ENCODE data around the gene NUBP2.

The NUBP2 gene

DNA sequence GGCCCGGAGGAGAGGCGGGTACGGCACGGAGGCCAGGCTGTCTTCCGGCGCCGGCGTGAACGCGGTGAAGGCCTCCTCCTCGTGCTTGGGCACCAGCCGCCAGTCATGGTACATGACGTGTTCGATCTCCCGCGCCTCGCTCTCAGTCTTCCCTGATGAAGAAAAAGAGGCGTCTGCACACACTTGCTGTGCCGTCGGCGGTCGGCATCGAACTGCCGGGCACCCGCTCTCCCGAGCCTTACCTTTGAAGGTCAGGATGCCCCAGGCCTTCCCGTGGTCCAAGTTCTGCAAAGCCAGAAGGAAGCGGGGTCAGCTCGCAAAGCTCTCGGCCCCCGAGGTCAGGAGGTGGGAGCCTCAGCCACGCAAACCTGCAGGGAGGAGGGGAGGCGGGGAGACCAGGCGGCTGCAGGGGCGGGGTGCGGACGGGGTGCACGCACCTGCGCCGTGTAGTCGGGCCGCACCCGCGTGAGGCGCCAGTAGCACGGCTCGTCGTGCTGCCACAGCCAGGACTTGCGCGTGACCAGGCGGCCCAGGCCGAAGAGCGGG, 10.3 kb upstream of the NUBP2 start, which contains the start of gene EME2:
Gene EME2, plus strand, starts transcription at position 449 of the 546 bp plus-strand sequence. CDS start 418 bp downstream, outside the sequence.
- peak in 1 of 3 experiments; percentile 58 for DNase-seq (ENCODE audit: low read depth in 3 of 3)

DNA sequence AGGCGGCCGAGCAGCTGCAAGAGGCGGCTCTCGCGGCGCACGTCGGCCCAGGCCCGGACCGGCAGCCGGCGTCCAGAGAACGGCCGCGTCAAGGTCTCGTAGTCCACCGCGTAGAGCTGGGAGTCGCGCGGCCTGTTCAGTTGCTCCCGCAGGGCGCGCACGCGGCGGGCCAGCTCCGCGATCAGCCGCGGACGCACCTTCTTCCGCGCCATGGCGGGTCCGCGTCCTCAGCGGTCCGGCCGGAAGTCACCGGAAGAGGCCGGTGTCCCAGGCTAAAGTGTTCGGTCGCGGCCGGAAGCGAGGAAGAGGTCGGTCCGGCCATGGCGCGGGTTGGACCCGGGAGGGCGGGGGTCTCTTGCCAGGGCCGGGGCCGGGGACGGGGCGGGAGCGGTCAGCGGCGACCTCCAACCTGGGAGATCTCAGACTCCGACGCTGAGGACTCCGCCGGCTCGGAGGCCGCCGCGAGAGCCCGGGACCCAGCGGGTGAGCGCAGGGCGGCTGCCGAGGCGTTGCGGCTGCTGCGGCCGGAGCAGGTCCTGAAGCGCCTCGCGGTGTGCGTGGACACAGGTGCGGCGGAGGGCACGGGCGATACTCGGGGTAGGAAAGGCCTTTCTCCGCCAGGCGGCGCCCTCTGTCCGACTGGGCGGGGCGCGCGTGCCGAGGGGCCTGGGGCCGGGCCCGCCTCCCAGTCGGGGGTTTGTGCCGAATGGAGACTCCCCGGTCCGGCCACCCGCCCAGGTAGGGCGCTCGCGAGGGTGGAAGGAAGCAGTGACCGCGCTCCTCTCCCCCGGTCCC, 9.7 kb upstream of the NUBP2 start, which contains the start of gene MRPS34:
Gene MRPS34, minus strand, starts transcription at position 227 of the 795 bp plus-strand sequence. Its CDS starts 15 bp downstream, at position 212.
- peak; percentile 66 to 80 (median 68) for DNase-seq (ENCODE audit: low read depth in 3 of 3)

DNA sequence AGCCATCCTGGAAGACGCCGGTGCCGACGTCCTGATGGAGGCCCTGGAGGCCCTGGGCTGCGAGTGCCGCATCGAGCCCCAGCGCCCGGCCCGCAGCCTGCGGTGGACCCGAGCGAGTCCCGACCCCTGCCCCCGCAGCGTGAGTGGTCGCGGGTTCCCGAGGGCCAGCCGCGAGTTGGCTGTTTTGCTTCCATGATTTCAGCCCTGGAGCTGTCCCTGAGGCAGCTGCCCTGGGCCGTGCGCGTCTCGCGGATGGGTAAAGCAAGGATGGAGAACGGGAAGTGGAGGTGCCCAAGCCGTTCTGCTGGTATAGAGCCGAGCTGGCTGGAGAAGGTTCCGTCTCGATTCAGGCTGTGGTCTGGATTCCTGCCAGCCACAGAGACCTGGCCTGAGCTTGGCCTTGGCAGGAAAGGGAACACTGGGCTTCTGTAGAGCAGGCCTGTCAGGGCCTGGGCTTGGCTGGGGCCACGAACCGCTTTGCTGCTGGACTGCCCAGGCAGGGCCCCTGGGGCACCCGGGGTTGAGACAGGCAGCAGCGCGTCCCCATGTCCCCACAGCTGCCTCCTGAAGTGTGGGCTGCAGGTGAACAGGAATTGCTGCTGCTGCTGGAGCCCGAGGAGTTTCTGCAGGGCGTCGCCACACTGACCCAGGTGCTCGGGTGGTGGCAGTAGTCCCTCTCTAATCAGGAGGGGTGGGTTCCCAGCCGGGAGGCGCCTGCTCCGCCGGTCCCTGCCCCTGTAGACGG, 8.9 kb upstream of the NUBP2 start:
- DNase-seq (ENCODE audit: low read depth in 3 of 3), result no peak

DNA sequence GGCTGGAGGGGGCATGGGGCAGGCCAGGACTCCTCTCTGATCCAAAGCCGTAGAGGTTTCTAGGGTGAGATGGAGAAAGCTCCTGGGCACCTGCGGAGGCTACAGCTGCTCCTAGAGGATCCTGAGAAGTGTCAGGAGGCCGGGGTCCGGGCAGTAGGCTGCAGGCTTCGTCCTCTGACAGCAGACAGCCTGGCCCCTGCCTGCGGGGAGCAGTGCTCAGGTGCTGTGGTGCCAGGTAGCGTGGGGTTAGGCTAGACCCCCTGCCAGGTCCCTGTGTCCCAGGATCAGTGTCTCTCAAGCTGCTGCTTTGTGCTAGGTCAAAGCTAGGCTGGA, 8.3 kb upstream of the NUBP2 start:
- DNase-seq (ENCODE audit: low read depth in 3 of 3), result no peak

DNA sequence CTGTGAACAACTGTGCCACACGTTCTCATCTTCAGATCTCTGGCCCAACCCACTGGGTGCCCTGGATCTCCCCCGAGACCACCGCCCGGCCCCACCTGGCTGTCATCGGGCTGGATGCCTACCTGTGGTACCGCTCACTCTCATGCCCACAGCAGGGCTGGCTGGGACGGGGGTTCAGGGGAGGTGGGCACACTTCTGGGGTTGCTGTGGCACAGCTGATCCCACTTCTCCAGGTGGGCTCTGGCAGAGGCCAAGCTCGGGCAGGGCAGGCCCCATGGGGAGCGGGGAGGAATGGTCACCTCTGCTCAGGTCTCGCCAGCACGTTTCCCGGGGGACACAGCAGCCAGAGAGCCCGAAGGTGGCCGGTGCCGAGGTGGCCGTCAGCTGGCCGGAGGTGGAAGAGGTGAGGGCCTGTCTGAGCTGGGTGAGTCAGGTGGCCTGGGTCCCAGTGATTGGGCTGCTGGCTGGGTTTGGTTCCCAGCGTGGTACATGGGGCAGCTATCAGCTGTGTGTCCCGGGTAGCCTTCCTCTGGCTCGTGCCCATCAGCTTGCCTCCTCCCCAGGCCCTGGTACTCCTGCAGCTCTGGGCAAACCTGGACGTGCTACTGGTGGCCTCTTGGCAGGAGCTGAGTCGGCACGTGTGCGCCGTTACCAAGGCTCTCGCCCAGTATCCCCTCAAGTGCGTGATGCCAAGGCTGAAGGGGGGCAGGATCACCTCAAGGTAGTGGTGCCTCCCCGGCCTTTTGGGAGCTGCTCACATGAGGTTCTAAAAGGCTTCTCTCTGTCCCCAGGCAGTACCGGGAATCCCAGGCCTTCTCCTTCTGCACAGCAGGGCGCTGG, 7.5 kb upstream of the NUBP2 start:
- DNase-seq (ENCODE audit: low read depth in 3 of 3), result no peak

DNA sequence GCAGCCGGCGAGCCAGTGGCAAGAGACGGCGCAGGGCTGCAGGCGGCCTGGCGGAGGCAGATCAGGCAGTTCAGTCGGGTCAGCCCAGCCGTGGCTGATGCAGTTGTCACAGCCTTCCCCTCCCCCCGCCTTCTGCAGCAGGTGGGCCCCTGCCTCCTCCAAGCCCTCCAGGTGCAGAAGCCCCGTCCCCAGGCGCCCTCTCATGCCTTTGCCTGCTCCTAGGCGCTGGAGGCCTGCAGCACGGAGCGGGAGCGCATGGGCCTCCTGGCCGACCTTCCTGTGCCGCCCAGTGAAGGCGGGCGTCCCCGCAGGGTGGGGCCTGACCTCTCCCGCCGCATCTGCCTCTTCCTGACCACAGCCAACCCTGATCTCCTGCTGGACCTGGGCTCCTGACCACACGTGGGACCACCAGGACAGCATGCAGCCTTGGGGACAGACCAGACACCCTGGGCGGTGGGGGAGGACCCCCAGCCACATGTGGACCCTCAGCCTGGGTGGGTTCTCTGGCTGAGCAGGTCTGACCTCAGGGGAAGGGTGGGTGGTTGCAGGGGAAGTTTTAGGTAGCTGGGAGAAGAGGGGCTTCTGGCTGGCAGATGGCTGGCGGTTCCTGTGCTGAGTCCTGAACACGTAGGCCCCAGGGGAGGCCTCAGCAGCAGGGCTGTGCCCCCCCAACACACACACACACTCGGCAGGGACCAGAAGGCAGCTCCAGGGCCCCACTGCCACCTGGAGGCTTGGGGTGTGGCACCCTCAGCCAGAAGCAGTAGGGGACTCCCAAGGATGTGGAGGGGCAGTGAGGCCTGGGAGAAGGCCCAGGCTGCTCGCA, 6.7 kb upstream of the NUBP2 start:
- no peak for DNase-seq (ENCODE audit: low read depth in 3 of 3)

DNA sequence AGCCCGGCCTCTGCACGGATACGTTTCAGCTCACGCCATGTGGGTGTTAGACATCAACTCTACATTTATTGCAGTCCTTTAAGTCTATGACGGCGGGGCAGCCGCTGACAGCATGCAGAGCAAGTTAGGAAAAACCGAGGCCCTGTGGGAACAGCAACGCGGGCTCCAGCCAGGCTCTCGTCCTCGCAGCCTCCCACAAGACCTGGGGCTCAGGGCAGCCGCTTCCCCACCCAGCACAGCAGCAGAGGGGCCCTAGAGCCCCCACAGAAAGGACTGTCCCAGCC, 6.1 kb upstream of the NUBP2 start:
- no peak for DNase-seq (ENCODE audit: low read depth in 3 of 3)

DNA sequence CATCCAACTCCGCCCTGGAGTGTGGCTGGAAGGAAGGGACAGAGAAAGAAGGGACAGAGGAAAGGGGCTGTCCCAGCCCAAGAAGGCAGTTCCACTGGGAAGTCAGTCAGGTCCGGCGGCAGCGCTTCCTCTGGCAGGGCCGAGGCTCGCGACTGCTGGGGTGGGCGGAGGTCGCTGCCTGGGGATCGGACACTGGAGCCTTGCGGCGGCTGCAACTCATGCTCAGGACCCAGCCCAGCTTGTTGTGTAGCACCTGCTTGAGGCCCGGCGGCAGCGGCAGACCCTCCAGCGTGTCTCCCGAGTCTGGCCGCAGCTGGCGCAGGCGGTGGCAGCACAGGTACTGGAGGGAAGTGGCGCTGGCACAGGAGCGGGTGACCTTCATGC, 5.8 kb upstream of the NUBP2 start:
- no peak for DNase-seq (ENCODE audit: low read depth in 3 of 3)

DNA sequence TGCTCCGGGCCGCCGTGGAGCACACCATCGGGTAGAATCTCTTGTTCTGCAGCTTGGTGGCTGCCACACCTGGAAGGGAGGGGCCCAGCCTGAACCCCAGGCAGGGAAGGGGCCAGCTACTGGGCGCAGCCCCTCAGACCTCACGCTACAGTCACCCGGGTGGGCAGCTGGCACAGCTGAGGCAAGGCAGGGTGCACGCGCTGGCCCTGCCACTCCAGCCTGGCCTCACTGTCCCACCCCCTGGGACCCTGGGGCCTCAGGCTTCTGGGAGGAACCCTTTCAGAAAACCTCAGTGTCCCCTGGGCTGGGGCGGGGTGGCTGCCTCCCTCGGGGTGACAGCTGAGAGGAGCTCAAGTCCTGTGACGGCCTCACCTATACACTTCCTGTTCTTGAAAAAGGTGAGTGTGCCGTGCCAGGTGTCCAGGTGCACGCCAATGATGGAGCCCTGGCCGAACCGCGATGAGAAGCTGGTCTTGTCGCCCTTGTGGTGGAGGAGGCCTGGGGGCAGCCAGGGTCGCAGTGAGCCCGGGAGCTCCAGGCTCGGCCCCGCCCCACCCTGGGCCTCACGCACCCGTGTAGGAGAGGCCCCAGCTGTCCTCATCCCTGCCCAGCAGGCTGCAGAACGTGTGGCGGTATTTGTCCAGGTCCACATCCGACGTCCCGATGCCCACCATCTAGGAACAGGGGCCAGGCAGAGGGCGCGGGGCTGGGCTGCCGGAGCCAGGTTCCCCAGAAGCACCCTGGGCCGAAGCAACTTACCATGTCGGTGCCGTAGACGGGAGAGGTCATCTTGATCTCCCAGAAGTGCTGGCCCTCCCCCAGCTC, 5.2 kb upstream of the NUBP2 start:
- no peak for DNase-seq (ENCODE audit: low read depth in 3 of 3)

DNA sequence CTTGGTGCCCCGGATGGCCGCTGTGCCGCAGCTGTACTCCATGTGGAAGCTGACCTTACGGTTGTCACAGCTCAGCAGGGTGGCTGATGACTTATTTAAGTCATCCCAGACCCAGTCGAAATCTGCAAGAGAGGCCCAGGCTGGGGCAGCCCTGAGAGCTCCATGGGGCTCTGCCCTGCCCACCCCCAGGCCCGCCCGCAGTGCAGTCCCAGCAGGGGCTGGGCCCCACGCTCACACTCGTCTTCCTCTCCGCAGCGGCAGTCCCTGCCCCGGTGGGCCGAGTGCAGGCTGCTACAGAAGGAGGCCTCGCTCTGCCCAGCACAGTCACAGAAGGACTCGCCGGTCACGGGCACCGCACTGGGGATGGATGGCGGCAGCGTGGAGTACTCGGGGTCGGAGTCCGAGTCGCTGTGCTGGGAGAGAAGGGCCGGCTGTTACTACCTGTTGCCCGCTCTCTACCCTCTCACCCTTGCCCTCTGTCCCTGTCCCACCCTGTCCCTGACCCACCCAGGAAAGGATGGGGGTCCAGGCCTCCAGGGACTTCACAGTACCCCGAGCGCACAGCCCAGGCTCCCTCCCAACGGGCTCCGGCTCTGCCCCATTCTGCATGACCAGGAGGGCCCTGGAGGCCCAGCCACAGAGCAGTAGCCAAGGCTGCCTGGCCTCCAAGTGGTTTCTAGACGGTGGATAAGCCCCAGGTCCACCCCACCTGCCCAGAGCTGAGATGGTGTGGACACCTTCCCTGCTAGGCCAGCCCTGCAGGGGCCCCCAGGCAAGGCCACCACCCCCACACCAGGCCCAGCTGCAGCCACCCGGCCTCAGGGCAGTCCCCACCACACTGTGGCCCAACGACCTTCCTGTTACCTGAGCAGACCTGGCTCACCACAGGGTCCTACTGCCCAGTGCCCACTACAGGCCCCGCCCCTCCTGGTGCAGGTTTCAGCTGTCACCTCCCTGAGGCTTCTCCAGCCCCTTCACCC, 4.3 kb upstream of the NUBP2 start:
- no peak for DNase-seq (ENCODE audit: low read depth in 3 of 3)

DNA sequence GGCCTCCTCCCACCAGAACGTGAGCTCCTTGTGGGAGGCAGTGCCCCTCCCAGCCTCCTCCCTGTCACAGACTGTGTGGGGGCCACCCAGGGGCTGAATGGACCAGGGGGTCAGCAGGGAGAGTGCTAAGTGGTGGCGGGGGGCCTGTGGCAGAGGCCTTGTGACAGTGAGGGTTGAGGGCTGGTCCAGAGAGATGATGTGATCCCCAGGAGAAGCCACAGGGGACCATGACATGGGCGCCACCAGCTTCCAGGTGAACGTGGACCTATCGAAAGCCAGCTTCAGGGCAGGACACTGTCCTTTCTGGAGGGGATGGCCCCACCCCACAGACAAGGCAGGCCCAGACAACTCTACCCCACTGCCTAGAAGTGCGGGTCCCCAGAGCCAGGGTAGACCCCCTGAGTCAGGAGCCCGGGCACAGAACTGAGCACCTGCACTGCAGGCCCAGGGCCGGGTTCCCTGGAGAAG, 3.5 kb upstream of the NUBP2 start:
- no peak for DNase-seq (ENCODE audit: low read depth in 3 of 3)

DNA sequence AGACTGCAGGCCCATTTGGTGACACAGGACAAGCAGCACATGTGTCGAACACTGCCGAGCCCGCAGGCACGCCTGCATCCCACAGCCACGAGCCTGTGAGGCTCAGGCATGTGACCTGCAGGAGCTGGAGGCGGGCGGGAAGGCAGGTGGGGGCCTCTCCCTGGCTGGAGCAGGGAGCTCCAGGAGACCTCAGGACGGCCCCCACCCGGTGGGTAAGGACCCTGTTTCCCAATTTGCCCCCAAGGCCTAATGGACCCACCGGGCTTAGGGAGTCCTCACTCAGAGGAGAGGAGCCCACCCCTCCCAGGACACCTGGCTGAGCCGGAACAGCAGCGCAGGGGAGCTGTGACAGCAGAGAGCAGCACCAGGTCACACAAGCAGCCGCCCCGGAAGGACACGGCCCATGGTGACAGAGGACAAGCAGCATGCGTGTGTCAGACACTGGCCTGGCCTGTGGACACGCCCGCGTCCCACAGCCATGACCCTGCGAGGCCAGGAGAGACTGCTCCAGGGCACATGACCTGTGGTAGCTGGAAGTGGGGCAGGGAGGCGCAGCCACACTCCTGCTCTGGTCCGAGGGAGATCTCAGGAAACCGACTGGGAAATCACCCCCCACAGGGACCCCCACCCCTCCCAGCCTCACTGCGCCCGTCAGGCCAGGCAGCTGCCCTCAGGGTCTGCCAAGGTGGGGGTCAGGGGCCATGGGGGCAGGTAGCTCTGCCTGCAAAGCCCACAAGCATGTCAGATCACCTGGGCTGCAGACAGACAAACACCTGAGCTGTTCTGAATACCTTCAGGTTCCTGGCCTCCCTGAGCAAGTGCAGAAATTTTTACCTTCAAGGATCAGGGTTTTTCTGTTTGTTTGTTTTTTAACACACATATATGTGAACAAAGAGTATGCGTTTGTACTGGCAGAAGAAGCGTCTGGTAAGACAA, 2.8 kb upstream of the NUBP2 start:
- no peak for DNase-seq (ENCODE audit: low read depth in 3 of 3)

DNA sequence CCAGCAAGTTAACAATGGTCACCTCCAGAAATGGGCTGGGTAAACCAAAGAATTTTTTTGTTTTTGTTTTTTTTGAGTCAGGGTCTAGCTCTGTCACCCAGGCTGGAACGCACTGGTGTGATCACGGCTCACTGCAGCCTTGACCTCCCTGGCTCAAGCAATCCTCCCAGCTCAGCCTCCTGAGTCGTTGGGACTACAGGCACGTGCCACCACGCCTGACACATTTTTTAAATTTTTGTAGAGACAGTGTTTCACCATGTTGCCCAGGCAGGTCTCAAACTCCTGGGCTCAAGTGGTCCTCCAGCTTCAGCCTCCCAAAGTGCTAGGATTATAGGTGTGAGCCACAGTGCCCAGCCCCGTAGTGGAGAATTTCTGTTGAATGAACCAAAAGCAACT, 2.1 kb upstream of the NUBP2 start:
- no peak for DNase-seq (ENCODE audit: low read depth in 3 of 3)

DNA sequence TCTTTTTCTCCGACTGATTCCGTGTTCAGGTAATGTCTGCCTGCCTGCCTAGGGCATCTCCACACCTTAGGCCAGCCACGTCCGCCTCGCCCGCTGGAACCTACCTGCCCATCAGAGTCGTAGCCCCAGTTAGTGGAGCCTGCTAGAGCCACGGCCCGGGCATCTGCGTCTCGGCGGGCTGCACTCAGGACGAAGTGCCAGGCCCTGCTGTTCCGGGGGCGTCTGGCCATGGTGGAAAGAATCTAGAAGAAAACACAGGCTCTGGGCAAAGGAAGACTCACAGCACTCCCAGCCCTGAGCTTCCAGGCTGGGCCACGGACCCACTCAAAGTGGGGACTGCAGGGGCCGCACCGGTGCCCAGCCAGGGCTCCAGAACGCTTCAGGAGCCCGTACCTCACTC, 1.5 kb upstream of the NUBP2 start:
- DNase-seq (ENCODE audit: low read depth in 3 of 3), result no peak

DNA sequence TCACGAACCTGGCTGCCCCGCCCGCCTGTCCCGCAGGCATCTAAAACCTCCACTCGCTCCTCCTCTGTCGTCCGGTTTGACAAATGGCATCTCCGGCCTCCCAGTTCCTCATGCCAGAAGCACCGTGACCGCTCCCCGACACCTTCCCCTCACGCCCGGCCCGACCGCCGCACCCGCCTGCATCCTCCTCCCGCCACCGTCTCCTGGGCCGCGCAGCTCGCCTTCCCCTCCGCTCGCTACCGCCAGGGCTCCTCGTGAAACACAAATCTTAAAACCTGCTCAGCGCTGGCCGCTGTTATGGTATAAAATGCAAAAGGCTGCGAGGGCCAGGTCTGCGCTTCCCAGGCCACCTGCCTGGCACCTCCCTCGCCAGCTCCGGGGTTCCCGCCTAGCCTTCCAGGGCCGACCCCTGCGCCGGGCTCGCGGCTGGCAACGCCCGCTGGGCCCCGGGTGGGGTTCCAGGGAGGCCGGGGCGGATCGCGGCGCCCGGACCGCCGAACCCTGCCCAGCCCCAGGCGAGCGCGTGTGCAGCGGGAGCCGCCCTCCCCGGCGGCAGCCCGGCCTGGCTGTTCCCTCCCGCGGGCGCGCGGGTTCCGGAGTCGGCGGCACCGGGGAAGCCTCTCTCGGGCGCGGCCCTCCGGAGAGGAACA, 877 bp upstream of the NUBP2 start:
- no peak for DNase-seq (ENCODE audit: low read depth in 3 of 3)

DNA sequence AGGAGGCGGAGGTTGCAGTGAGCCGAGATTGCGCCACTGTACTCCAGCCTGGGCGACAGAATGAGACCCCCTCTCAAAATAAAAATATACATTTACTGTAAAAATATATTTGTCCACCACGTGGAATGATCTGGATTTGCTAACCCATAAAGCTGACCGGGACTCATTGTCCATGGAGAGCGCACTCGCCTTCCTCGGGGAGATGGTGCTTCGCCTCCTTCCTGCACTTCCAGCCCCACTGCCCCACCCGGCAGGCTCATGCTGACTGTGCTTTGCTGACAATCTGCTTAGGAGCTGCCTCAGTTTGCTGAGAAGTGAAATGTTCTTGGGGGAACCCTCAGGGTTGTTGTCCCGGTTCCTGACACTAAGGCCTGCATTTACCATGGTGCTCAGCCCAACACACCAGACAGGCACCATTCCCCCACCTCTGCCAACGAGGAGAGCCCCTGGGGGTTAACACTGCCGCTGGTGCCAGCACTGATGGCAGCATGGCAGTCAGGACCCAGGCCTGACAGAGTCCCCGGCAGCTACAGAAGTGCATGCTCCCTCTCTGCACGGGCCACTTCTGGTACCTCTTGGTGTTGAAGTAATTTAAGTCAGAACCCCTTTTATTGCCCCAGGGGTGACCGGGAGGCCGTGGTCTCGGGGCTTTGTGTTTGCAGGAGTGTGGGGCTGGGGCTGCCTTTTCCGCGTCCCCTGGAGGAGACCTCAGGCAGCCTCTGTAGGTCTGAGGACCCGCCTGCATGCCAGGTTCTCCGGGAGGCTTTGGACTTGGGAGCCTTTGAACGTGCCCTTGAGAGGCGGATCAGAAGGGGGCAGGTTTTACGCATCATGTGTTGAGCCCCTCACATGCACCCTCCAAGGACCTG, 2.5 kb downstream of the NUBP2 start:
- DNase-seq (ENCODE audit: low read depth in 3 of 3), result no peak

DNA sequence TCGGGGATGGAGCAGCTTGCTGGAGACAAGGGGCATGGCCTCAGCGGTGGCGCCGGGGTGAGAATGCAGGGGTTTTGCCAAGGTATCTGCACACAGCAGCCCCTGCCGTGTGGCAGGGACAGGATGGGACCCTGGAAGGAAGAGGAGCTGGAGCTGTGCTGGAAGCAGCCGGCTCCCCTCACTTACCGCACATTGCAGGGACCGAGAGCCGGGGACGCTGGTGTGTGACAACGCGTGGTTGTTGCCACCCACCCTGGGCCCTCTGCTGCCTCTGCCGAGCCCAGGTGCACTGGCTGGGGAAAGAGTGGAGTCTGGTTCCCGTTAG, 3.0 kb downstream of the NUBP2 start:
- DNase-seq (ENCODE audit: low read depth in 3 of 3), result no peak
